SJCRH30 (cell line): ENCODE data around the gene MRC2. TPM values are rescaled to one million over a fixed set of nuclear protein-coding genes. Genes with fewer than 3 reads are reported as not detected.

Experiments
- DNase-seq, 2 experiments: peaks; one replicate each; pipeline ENCODE4 v3.0.0-alpha.2; 2015 to 2020
- H3K27ac ChIP-seq: fragments of 250-450 bp; sonication (Bioruptor Pico); 2 replicates; pipeline ENCODE4 v1.5.1; 2020; ENCODE audit warnings: mild to moderate bottlenecking, moderate library complexity
- H3K27me3 ChIP-seq: fragments of 250-450 bp; sonication (Bioruptor Pico); 2 replicates; pipeline ENCODE4 v1.5.1; 2020; ENCODE audit warnings: mild to moderate bottlenecking, moderate library complexity
- H3K36me3 ChIP-seq: fragments of 250-450 bp; sonication (Bioruptor Pico); 2 replicates; pipeline ENCODE4 v1.5.1; 2020; ENCODE audit warnings: mild to moderate bottlenecking, moderate library complexity
- H3K4me1 ChIP-seq: fragments of 250-450 bp; sonication (Bioruptor Pico); 2 replicates; pipeline ENCODE4 v1.5.1; 2020; ENCODE audit warnings: mild to moderate bottlenecking, moderate library complexity
- H3K4me3 ChIP-seq: fragments of 250-450 bp; sonication (Bioruptor Pico); 2 replicates; pipeline ENCODE4 v1.5.1; 2020; ENCODE audit warnings: mild to moderate bottlenecking, moderate library complexity
- H3K9me3 ChIP-seq: fragments of 250-450 bp; sonication (Bioruptor Pico); replicated peaks from 2 replicates; pipeline ENCODE4 v1.5.1; 2020; ENCODE audit warnings: mild to moderate bottlenecking, moderate library complexity
- total RNA-seq: library from RNA; depleted of rRNA; stranded (reverse); fragments of >200 nt; shearing (Covaris generic); gene quantifications from 2 replicates; pipeline ENCODE4 v1.2.3, GENCODE V29; 2014

The MRC2 gene
- total RNA-seq, 1 experiment from 2014 or later, result 4.5 TPM

DNA sequence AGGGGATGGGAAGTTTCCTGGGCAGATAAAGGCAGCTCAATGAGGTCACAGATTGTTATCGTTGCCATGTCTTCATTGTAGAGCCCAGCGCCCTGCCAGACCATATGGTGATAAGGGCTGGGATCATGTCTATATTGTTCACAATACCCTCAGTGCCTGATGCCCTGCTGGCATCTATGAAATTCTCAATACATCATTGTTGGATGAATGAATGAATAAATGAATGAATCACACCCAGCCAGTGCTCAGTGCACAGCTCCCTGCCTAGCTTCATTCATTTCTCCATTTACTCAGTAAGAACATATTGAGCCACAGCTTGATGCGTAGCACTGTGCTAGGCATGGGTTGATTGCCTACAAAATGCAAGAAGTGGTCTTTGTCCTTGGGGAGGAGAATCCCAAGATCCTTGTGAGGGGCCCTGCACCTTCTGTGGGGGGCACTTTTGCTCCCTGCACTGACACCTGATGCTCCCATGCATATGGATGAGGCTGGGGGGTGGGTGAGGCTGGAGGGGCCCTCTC, 29.7 kb downstream of the MRC2 start:
- Histone ChIP-seq H3K9me3 (peaks cover 12% of the 10 kb centered on the region), H3K36me3 (no peaks in the 10 kb centered on the region), H3K27ac (no peak overlapping the region), H3K4me1 (peaks cover 15% of the 10 kb centered on the region), H3K4me3 (no peak overlapping the region), H3K27me3 (no peaks in the 10 kb centered on the region)
- DNase-seq, result no peak

DNA sequence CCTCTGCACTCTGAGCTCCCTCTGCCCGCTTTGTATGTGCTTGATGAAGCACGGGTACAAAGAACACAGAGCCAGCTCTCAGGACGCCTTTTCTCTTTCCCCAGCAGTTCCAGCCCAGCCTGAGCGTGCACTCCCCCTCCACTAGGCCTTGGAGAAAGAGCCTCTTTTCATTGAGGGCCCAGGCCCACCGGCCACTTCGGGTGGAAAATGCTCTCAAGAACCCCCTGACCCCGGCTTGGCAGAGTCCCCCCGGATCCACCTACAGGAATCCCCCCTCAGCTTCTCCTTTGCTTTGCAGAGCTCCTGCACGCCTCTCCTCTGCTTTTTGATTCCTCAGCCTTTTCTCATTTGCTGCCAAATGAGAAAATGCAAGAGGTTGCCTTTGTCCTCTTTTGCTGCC, 30.2 kb downstream of the MRC2 start:
- Histone ChIP-seq H3K36me3 (no peaks in the 10 kb centered on the region), H3K27ac (no peak overlapping the region), H3K4me3 (no peak overlapping the region), H3K4me1 (peaks cover 15% of the 10 kb centered on the region), H3K27me3 (no peaks in the 10 kb centered on the region), H3K9me3 (peaks cover 12% of the 10 kb centered on the region)
- no peak for DNase-seq

DNA sequence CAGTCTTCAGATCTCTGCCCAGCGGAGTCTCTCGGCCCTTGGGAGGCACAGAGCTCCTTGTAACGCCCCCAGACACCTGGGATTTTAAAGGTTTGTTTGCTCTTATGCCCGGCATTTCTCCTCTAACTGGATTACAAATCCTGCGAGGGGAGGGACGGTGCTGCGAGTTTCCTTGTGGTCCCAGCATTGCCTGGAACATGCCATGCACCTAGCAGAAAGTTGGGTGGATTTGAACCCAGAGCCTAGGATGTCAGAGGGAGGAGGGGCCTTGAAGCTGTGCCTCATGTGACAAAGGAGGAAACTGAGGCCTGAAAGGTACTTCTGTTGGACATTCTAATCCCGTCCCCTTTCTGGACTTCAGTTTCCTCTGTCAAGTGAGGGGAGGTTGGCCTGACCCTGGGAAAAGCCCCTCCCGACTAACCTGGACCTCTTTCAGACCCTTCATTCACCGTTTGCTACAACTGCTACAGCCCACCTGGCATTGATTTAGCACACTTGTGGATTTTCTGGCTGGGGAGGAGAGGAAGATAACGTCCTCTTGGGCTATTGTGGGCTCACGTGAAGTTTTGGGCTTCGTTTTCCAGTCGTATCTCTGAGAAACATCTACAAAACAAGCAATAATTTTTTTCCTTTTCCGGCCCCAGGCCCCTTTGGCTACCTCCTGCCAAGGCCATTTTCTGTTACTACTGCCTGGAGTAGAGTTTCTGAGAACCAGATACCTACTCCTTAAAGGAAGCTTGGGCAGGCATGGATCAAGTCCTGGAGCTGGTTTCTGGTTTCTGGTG, 30.9 kb downstream of the MRC2 start:
- Histone ChIP-seq H3K4me1 (peaks cover 14% of the 10 kb centered on the region), H3K27ac (no peak overlapping the region), H3K4me3 (no peak overlapping the region), H3K27me3 (no peaks in the 10 kb centered on the region), H3K36me3 (no peaks in the 10 kb centered on the region), H3K9me3 (peaks cover 12% of the 10 kb centered on the region)
- DNase-seq, result no peak

DNA sequence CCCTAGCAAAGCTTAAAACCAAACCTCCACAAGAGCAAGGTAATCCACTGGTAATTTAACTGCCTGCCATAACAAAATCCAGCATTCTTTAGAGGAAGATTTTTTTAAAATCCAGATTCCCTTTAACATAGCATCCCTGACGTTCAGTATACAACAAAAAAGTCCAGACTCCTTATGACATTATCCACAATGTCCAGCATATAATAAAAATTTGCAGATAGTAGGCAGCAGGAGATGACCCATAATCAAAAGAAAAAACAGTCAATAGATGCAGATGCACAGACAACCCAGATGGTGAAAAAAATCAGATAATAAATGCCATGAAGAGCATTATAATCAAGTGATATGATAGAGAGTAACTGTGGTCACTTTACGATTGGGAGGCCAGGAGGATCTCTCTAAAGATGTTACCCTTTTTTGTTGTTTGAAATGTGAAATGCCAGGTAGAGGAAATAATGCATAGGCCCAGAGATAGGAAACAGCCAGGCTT, 33.2 kb downstream of the MRC2 start:
- Histone ChIP-seq H3K36me3 (no peaks in the 10 kb centered on the region), H3K27me3 (no peaks in the 10 kb centered on the region), H3K9me3 (peaks cover 12% of the 10 kb centered on the region), H3K4me3 (no peak overlapping the region), H3K27ac (no peak overlapping the region), H3K4me1 (no peaks in the 10 kb centered on the region)
- DNase-seq, result no peak

DNA sequence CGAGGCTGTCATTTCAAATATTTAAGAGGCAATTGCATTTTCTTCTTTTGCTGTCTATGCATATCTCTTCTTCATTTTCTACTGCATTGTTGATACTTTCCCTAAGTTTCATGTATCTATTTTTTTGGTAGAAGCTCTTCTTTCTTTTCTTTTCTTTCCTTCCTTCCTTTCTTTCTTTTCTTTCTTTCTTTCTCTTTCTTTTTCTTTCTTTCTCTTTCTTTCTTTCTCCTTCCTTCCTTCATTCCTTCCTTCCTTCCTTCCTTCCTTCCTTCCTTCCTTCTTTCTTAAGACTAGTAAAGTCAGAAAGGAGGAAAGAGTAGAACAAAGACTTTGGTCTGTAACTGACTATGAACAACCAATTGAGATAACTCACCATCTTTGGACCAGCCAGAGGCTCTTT, 33.9 kb downstream of the MRC2 start:
- no peak overlapping the region for H3K27ac ChIP-seq
- peaks cover 12% of the 10 kb centered on the region for H3K9me3 ChIP-seq
- no peak overlapping the region for H3K4me3 ChIP-seq
- H3K4me1 ChIP-seq, result no peaks in the 10 kb centered on the region
- H3K36me3 ChIP-seq, result no peaks in the 10 kb centered on the region
- DNase-seq, result no peak
- H3K27me3 ChIP-seq, result no peaks in the 10 kb centered on the region

DNA sequence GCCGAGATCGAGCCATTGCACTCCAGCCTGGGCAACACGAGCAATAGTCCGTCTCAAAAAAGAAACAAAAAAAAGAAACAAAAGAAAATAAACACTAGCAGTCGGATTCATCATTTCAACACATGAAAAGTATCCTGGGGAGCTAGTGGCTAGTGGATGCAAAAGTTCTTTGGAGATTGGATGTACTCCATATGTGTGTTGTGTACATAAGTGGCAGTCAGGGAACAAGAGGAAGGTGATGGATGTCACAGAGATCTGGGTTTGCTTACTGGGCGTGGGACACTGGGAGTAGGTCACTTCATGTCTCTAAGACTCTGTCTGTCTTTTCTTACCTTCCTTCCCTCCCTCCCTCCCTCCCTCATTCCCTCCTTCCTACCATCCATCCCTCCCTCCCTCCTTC, 35.4 kb downstream of the MRC2 start:
- Histone ChIP-seq H3K4me3 (no peak overlapping the region), H3K4me1 (no peaks in the 10 kb centered on the region), H3K36me3 (no peaks in the 10 kb centered on the region), H3K27ac (no peak overlapping the region), H3K9me3 (peaks cover 12% of the 10 kb centered on the region), H3K27me3 (no peaks in the 10 kb centered on the region)
- no peak for DNase-seq

DNA sequence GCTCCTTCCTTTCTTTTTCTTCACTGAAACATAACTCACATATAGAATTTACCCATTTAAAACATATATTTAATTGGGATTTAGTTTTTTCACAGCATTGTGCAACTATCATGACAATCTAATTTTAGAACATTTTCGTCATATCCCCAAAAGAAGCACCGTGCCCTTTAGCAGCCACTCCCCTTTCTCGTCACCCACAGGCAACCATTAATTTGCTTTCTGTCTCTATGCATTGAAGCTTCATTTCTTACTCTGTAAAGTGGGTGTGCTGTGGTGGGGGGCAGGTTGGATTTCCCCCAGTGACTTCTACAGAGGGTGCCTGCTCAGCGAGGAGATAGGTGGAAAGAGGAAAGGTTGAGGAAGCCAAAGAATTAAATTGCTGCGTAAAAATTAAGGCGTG, 35.8 kb downstream of the MRC2 start:
- Histone ChIP-seq H3K27me3 (no peaks in the 10 kb centered on the region), H3K36me3 (no peaks in the 10 kb centered on the region), H3K27ac (no peak overlapping the region), H3K4me3 (no peak overlapping the region), H3K9me3 (peaks cover 12% of the 10 kb centered on the region), H3K4me1 (no peaks in the 10 kb centered on the region)
- no peak for DNase-seq

DNA sequence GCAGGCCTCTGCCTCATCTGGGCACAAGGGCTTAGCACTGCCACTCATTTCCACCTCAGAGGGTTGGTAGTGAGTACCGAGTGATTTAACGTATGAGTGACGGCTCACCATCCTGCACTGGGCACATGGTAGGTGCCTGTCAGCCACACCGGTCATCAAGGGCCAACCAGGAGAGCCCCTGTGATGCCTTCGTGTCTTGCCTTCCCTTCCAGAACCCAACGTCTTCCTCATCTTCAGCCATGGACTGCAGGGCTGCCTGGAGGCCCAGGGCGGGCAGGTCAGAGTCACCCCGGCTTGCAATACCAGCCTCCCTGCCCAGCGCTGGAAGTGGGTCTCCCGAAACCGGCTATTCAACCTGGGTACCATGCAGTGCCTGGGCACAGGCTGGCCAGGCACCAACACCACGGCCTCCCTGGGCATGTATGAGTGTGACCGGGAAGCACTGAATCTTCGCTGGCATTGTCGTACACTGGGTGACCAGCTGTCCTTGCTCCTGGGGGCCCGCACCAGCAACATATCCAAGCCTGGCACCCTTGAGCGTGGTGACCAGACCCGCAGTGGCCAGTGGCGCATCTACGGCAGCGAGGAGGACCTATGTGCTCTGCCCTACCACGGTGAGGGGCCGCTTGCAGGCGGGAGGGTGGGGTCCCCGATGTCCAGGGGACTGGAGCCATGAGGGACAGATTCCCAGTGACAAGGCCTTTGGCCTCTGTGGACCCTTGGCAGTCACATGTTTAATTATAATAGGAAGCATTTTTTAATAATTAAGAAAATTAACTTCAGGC, 37.1 kb downstream of the MRC2 start:
- Histone ChIP-seq H3K4me1 (no peaks in the 10 kb centered on the region), H3K36me3 (no peaks in the 10 kb centered on the region), H3K9me3 (peaks cover 12% of the 10 kb centered on the region), H3K27me3 (no peaks in the 10 kb centered on the region), H3K27ac (no peak overlapping the region), H3K4me3 (no peak overlapping the region)
- DNase-seq, result no peak

DNA sequence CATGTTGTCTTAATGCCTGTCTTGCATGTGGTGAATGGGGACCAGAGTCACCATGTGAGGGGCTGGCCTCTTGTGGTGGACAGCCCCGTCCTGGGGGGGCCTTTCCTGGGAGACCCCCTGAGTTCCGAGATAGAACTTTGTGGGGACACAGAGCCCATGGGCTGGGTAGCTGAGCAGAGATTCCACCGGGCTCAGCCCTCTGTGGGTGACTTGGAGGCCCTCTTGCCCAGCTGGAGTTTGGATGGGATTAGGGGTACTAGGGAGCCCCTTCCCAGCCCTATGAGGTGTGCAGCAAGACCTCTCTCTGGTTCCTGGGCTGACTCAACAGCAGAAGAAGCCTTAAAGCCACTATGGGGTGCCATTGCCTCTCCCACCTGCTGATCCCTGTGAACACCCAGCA, 38.1 kb downstream of the MRC2 start:
- H3K27ac ChIP-seq, result no peak overlapping the region
- H3K4me1 ChIP-seq, result no peaks in the 10 kb centered on the region
- peaks cover 4% of the 10 kb centered on the region for H3K9me3 ChIP-seq
- H3K27me3 ChIP-seq, result no peaks in the 10 kb centered on the region
- H3K4me3 ChIP-seq, result no peak overlapping the region
- H3K36me3 ChIP-seq, result no peaks in the 10 kb centered on the region
- DNase-seq, result no peak

DNA sequence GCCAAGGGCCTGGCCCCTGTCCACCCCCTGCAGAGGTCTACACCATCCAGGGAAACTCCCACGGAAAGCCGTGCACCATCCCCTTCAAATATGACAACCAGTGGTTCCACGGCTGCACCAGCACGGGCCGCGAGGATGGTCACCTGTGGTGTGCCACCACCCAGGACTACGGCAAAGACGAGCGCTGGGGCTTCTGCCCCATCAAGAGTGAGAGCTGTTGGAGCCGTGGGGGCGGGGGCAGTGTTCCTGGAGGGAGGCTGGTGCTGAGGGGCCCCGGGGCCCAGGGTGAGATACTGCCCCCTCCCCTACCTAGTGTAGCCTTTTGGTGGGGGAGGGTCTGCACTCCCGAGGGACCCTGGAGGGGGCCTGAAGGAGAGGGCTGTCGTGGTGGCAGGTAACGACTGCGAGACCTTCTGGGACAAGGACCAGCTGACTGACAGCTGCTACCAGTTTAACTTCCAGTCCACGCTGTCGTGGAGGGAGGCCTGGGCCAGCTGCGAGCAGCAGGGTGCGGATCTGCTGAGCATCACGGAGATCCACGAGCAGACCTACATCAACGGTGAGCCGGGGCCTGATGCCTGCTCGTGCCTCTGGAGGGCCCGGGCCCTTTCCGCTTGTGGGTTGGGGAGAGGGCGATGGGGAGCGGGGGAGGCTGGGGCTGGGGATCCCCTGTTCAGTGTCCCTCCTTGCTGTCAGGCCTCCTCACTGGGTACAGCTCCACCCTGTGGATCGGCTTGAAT, 38.8 kb downstream of the MRC2 start:
- no peak for DNase-seq
- H3K36me3 ChIP-seq, result no peaks in the 10 kb centered on the region
- H3K9me3 ChIP-seq, result no peaks in the 10 kb centered on the region; the same call in 1 of the 2 replicates
- no peaks in the 10 kb centered on the region for H3K27me3 ChIP-seq
- H3K4me1 ChIP-seq, result no peaks in the 10 kb centered on the region
- no peak overlapping the region for H3K27ac ChIP-seq
- no peak overlapping the region for H3K4me3 ChIP-seq

DNA sequence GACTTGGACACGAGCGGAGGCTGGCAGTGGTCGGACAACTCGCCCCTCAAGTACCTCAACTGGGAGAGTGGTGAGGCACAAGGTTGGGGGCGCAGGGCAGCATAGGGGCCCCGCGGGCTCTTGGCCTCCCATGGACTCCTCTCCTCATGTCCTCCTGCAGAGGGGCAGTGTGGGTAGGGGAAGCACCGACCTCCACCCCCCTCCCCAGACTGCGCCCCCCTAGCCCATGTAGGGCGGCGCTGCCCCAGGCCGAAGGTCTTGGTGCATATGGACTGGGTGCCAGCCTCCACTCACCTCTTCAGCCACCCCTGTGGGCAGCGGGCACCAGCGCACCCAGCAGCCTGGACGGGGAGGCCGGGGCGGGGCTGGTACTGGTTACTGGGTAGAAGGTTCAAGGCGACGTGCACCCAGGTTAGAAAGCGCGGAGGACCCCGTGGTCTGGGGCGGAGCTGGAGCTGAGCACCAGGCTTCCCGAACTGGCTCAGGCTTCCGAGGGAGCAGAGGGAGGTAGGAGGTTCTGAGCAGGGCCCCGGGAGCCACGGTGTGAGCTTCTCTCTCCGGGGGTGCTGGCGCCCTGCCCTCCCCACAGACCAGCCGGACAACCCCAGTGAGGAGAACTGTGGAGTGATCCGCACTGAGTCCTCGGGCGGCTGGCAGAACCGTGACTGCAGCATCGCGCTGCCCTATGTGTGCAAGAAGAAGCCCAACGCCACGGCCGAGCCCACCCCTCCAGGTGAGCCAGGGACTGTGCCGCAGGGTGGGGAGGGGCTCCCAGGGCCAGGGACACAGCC, 39.5 kb downstream of the MRC2 start:
- Histone ChIP-seq H3K4me1 (no peaks in the 10 kb centered on the region), H3K9me3 (no peaks in the 10 kb centered on the region), H3K4me3 (no peak overlapping the region), H3K27ac (no peak overlapping the region), H3K27me3 (no peaks in the 10 kb centered on the region), H3K36me3 (no peaks in the 10 kb centered on the region)
- no peak for DNase-seq

DNA sequence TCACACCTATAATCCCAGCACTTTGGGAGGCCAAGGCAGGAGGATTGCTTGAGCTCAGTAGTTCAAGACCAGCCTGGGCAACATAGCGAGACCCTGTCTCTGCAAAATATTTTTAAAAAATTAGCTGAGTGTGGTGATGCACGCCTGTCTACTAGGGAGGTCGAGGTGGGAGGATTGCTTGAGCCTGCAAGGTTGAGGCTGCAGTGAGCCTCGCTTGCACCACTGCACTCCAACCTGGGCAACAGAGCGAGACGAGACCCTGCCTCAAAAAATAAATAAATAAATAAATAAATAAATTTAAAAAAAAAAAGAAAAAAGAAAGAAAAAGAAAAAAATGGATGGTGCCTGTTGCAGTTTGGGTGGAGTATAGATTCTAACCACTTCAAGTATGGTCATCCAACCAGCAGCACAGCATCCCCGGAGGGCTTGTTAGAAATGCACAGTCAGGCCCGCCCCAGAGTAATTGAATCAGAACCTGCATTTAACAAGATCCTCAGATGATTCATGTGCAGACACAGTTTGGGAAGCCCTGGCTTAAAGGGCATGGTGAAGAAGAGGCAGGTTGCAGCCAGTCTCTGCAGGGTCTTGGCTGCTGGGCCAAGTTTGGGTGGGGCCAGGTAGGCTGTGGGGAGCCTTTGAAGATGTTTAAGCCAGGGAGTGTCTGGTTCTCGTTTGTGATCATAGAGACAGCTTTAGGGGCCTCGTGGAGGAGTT, 40.8 kb downstream of the MRC2 start:
- H3K27ac ChIP-seq, result no peak overlapping the region
- H3K4me3 ChIP-seq, result no peak overlapping the region
- no peaks in the 10 kb centered on the region for H3K27me3 ChIP-seq
- no peak for DNase-seq
- H3K9me3 ChIP-seq, result no peaks in the 10 kb centered on the region
- H3K4me1 ChIP-seq, result no peaks in the 10 kb centered on the region
- peaks cover 2% of the 10 kb centered on the region; the same call in 1 of the 2 replicates for H3K36me3 ChIP-seq

DNA sequence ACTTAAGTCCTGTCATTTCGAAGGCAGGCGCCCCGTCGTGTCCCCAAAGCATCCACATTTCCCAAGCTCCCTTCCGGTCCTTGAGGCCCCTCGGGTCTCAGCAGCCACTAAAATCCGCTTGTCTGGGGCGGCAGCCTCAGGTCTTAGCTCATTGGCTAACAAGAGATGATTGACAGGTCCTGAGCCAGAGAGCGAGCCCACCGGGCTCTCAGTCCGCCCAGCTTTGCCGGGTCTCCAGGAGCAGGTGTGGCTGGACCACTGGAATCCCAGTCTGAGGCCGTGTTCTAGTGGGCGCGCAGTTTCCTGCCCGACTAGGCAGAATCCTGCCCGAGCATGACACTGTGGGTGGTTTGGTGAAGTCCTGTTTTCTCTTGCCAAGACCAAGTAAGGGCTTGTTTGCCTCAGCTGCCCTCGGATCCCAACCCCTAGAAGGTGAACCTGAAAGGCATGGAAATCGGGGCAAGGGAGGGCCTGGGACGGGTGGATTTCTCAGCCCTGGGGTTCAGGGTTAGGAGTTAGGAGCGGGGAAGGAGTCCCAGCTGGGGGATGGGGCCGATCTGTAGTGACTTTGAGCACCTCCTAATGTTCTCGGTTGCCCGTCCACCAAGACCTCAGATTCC, 42.8 kb downstream of the MRC2 start:
- no peak overlapping the region for H3K27ac ChIP-seq
- no peaks in the 10 kb centered on the region for H3K9me3 ChIP-seq
- peak; percentile 84 to 85 for DNase-seq
- no peaks in the 10 kb centered on the region for H3K4me1 ChIP-seq
- H3K36me3 ChIP-seq, result peaks cover 2% of the 10 kb centered on the region; the same call in 1 of the 2 replicates
- peak overlapping the region; percentile 34 for H3K4me3 ChIP-seq
- H3K27me3 ChIP-seq, result no peaks in the 10 kb centered on the region
